Omental fat pad (tissue), 4 donors: ENCODE data around the gene RGS6. TPM values are rescaled to one million over a fixed set of nuclear protein-coding genes. Genes with fewer than 3 reads are reported as not detected.

Source experiments
- ATAC-seq: fragments of 150-250 bp; one replicate; pipeline ENCODE4 v1.9.1; 2016; ENCODE audit warnings: mild to moderate bottlenecking, moderate library complexity; ENCODE audit not compliant: low FRiP score
- DNase-seq: peaks from one replicate; pipeline ENCODE4 v3.0.0-alpha.2; 2019; ENCODE audit warnings: low spot score
- CTCF ChIP-seq, 3 donors: fragments of 450-650 bp; IDR thresholded peaks; one replicate each; pipeline ENCODE4 v1.5.1; 2016 to 2017; ENCODE audit warnings: antibody characterized with exemption in 3 of 3, mild to moderate bottlenecking in 3 of 3, moderate library complexity in 2 of 3
- total RNA-seq, 4 donors: library from RNA; depleted of rRNA; stranded (reverse); fragments of >200 nt; gene quantifications; one replicate each; pipeline ENCODE4 v1.1.0, GENCODE V29; 2016

RGS6 gene
- total RNA-seq, 4 donors from 2014 or later, result 5.2 to 27.3 (median 6.9) TPM

DNA sequence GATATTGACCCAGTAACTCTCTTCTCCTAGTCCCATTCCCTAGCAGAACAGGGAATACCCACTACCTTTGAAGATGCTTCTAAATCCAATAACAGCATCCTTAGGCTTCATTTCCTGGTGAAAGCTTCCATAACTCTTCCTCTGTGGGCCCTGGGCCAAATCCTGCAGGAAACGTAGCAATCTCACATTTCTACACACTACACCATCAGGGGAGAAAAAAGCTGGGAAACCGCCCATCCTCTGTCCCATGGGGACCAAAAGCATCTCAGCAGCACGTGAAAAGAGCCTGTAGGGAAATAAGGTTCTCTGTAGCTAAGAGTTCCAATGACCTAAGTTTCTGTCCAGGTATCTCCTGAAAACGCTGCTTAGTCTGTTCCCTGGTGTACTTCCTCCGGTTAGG, 621.4 kb downstream of the RGS6 start:
- no peak for TF ChIP-seq CTCF (IDR thresholded peaks at IDR 0.05)
- DNase-seq (no peak), ATAC-seq (no peak)

- TF ChIP-seq CTCF (IDR thresholded peaks at IDR 0.05), result no peak
- ATAC-seq (no peak), DNase-seq (no peak)
Observed at GRCh38 chr14:72554401-72554800, 622.2 kb downstream of the RGS6 start.

DNA sequence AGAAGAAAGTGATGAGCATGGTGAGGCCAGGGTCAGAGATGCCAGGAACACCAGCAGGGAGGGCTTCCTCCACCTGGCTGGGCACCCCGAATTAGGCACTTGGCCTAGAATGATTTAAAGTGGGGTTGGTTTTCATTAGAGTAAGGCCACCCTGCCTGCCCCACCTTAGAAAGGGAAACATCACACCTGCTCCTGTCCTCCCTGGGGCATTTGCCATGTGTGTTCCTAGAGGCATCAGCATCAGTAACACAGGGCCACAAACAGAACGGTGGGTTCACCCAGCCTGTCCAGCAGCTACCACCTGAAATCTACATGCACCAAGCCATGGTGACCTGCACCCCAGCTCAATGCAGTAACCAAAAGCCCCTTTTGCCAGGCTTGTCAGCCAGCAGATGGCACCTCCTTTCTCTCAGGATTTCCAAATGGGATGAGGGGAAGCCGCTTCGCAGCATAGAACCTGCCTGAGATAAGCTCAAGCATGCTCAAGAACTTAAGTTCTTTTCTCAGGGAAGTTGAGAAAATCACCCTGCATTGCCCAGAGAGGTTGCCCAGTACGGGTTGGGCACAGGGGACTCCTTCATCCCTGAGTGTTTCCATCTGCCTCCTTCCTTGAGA, 622.9 kb downstream of the RGS6 start:
- ATAC-seq (no peak), DNase-seq (no peak)
- no peak for TF ChIP-seq CTCF (IDR thresholded peaks at IDR 0.05)

- no peak for TF ChIP-seq CTCF (IDR thresholded peaks at IDR 0.05)
- ATAC-seq (no peak), DNase-seq (no peak)
Observed at GRCh38 chr14:72555609-72556000, 623.4 kb downstream of the RGS6 start.

DNA sequence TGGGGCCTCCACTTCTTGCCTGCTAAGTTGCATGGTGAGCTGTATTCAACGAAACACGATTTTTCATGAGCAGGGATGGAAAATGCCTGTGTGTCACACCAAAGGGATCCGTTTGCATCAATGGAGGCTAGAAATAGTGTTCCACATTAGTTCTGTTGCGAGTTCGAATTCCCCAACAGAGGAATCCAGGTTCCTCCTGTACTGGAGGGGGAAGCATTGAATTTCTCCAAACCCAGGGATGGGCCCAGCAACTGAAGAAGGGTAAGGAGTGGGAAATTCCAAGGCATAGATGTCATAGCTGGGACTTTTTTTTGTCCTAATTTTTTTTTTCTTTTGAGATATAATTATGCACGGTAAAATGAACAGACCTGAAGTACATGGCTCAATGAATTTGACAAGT, 625.4 kb downstream of the RGS6 start:
- DNase-seq (no peak), ATAC-seq (no peak)
- no peak for TF ChIP-seq CTCF (IDR thresholded peaks at IDR 0.05)

DNA sequence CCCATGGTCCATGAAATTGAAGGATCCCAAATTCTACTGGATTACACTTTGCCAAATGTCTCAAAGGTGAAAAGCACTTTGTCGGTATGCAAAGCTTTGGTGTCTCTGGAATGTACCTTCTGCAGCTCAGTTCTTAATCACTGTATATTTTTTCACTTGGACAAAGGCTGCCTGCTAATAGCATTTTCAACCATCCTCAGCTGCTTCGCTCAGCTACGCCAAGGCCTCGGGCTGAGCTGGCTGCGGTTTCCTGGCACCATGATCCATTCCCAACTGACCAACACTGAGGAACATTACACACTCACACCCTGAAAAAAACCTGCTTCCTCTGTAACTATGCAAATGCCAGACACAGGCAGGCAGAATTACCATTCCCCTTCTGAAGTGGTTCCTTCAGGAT, 626.5 kb downstream of the RGS6 start:
- ATAC-seq (no peak), DNase-seq (no peak)
- TF ChIP-seq CTCF (IDR thresholded peaks at IDR 0.05), result no peak

DNA sequence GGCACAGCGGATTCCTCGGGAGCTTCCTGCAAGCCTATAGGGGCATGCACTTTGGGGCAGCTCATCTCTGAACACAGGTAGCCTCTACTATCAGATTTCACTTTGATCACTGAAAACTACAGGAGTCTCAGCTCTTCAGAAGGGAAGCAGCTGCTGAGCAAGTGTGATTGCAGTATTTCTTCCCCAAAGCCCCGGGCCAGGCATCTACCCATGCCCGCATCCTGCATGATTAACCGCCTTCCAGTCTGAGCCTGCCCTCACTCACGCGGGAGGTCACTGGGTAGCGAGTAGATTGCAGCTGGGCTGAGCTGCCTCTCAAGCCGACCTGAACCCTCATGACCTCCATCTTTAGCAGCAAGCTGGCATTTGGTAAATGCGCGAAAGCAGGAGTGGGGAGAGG, 627.0 kb downstream of the RGS6 start:
- ATAC-seq, result no peak
- no peak for DNase-seq
- TF ChIP-seq CTCF (IDR thresholded peaks at IDR 0.05), result no peak
